K562 (cell line): ENCODE measurements around the gene LAMB1. TPM values are rescaled to one million over a fixed set of nuclear protein-coding genes. Genes with fewer than 3 reads are reported as not detected.

ENCODE experiments used
- ATAC-seq: fragments of 200-7000 bp; cut with Tn5 transposase; 3 replicates; pipeline ENCODE4 v1.9.1; 2020; ENCODE audit warnings: moderate library complexity
- BruUV-seq: library from RNA; stranded (reverse); fragments of 400-500 nt; replicated peaks from 2 replicates; lab custom pipeline; 2021; lab: Mats Ljungman, UMichigan
- CTCF ChIA-PET: fragments of 300-600 bp; formaldehyde crosslinking; extraction: SDS; loops from one replicate; lab custom pipeline; 2021; ENCODE audit warnings: low intra/inter-chr PET ratio; lab: Yijun Ruan, JAX
- POLR2A ChIA-PET: fragments of 300-600, 350-650 bp; sonication (Branson Sonifier 250); formaldehyde crosslinking; extraction: SDS; loops from one replicate; lab custom pipeline; 2021; ENCODE audit warnings: antibody characterized with exemption, inconsistent platforms; lab: Yijun Ruan, JAX
- DNase-seq, 4 experiments: peaks; one replicate each; pipeline versions ENCODE4 v3.0.0 to v3.0.0-alpha.2; 2011 to 2018; ENCODE audit warnings: low spot score in 3 of 4, mixed read lengths in 3 of 4; ENCODE audit errors: extremely low read depth in 1 of 4
- FAIRE-seq: peaks from 2 replicates; lab custom pipeline; 2011; peaks lifted over from hg19 to GRCh38; lab: Jason Lieb, UNC
- H2AFZ ChIP-seq: 2 replicates; pipeline ENCODE4 v1.6.0; 2011; ENCODE audit warnings: low read depth, low read length, control low read depth, inconsistent platforms
- H3K27ac ChIP-seq: fragments of 200-600 bp; 3 replicates; pipeline ENCODE4 v1.8.0; 2011; ENCODE audit warnings: low read depth, mild to moderate bottlenecking, control low read depth, inconsistent platforms, low read length, moderate library complexity, mixed read lengths; ENCODE audit errors: extremely low read depth
- H3K27me3 ChIP-seq, 2 experiments: fragments of 300-600 bp in 1 of 2; 2 replicates in 1 of 2; 3 replicates in 1 of 2; pipeline versions ENCODE4 v1.6.0 to v1.8.0; 2011; ENCODE audit warnings: inconsistent platforms in 2 of 2, low read length in 2 of 2, mild to moderate bottlenecking in 1 of 2, mixed read lengths in 1 of 2, moderate library complexity in 1 of 2; ENCODE audit not compliant: control insufficient read depth in 2 of 2, insufficient read depth in 2 of 2
- H3K36me3 ChIP-seq: fragments of 300-600 bp; 3 replicates; pipeline ENCODE4 v1.8.0; 2011; ENCODE audit warnings: mild to moderate bottlenecking, low read length, inconsistent platforms; ENCODE audit not compliant: control insufficient read depth, insufficient read depth
- H3K4me1 ChIP-seq, 2 experiments: fragments of 200-600 bp in 1 of 2; replicated peaks in 1 of 2; 2 replicates in 1 of 2; 3 replicates in 1 of 2; pipeline versions ENCODE4 v1.5.1 to v1.8.0; 2011; ENCODE audit warnings: inconsistent platforms in 2 of 2, low read length in 2 of 2, mild to moderate bottlenecking in 1 of 2, mixed read lengths in 1 of 2, moderate library complexity in 1 of 2; ENCODE audit not compliant: control insufficient read depth in 2 of 2, insufficient read depth in 2 of 2
- H3K4me2 ChIP-seq: 2 replicates; pipeline ENCODE4 v1.6.1; 2011; ENCODE audit warnings: low read length, control low read depth, inconsistent platforms, mixed read lengths; ENCODE audit not compliant: insufficient read depth
- H3K4me3 ChIP-seq: fragments of 200-600 bp; sonication (generic), shearing (Covaris generic); 2 replicates; pipeline ENCODE4 v1.5.1; 2016; ENCODE audit warnings: control low read depth, inconsistent platforms
- H3K79me2 ChIP-seq: fragments of 200-600 bp; 3 replicates; pipeline ENCODE4 v1.8.0; 2011; ENCODE audit warnings: low read length, inconsistent platforms; ENCODE audit not compliant: control insufficient read depth, insufficient read depth
- H3K9ac ChIP-seq, 2 experiments: 2 replicates each; pipeline versions ENCODE4 v1.6.0 to v1.6.1; 2011; ENCODE audit warnings: low read depth in 2 of 2, low read length in 2 of 2, control low read depth in 1 of 2, inconsistent platforms in 1 of 2, mild to moderate bottlenecking in 1 of 2, mixed read lengths in 1 of 2; ENCODE audit not compliant: insufficient read depth in 1 of 2
- H3K9me1 ChIP-seq: one replicate; pipeline ENCODE4 v1.6.0; 2011; ENCODE audit warnings: inconsistent platforms, mild to moderate bottlenecking, low read length, moderate library complexity; ENCODE audit not compliant: control insufficient read depth, insufficient read depth
- H3K9me3 ChIP-seq: replicated peaks from 2 replicates; pipeline ENCODE4 v1.5.1; 2011; ENCODE audit warnings: low read depth, low read length, inconsistent platforms; ENCODE audit not compliant: control insufficient read depth, insufficient read depth
- H4K20me1 ChIP-seq: replicated peaks from 2 replicates; pipeline ENCODE4 v1.6.1; 2011; ENCODE audit warnings: low read length, inconsistent platforms, mixed read lengths; ENCODE audit not compliant: control insufficient read depth, insufficient read depth
- ELF1 ChIP-seq: fragments of 200-800 bp; sonication (Bioruptor generic); IDR thresholded peaks from 2 replicates; pipeline ENCODE4 v1.6.1; 2016; ENCODE audit warnings: missing genetic modification characterization, missing compliant biosample characterization
- ZNF717 ChIP-seq: fragments of 250-450 bp; sonication (Bioruptor Pico); IDR thresholded peaks from 2 replicates; pipeline ENCODE4 v1.5.0; 2021
- WGBS: fragments of 100-300 bp; shearing (Covaris generic); methylation state at CpG from one replicate; pipeline ENCODE4 v1.1.6; 2016; ENCODE audit warnings: low coverage, mixed read lengths; ENCODE audit not compliant: insufficient coverage; ENCODE audit errors: missing lambda C conversion rate; 5-methylcytosine and 5-hydroxymethylcytosine counted together
- in situ Hi-C: fragments of 300-500 bp; cut with MboI; formaldehyde crosslinking; loops from 4 replicates; pipeline ENCODE4 v1.15.0; 2018; ENCODE audit warnings: inconsistent platforms, mixed read lengths
- intact Hi-C: fragments of 100-400 bp; cut with micrococcal nuclease; formaldehyde crosslinking; loops from 2 replicates; pipeline ENCODE4 v1.14.2; 2022
- polyA plus RNA-seq, 8 experiments: library from polyadenylated mRNA; depleted of rRNA in 4 of 8; stranded (reverse) in 5 of 8; unstranded in 3 of 8; fragments of >200 nt; fragmentation: Nextera tagmentation in 2 of 8; fragmentation: Illumina TruSeq in 1 of 8; extraction: Ambion mirVana in 2 of 8; extraction: Trizol in 1 of 8; gene quantifications; 2 replicates each; pipeline versions ENCODE4 v1.2.1 to v1.2.3, GENCODE V29; 2011 to 2014; ENCODE audit warnings: inconsistent platforms in 1 of 8, missing spikeins in 1 of 8
- total RNA-seq, 7 experiments: library from RNA; depleted of rRNA in 6 of 7; stranded (reverse); fragments of >200 nt in 6 of 7; fragmentation: Illumina TruSeq in 2 of 7; extraction: Trizol in 2 of 7; gene quantifications; 2 replicates each; pipeline versions ENCODE4 v1.2.1 to v1.2.3, GENCODE V29; 2011 to 2021; ENCODE audit warnings: low replicate concordance in 1 of 7
- TF ChIP-seq, protein P1 (sequence below): sonication (generic); formaldehyde crosslinking; IDR thresholded peaks from 2 replicates; pipeline ENCODE4 v1.8.1; 2023; ENCODE audit warnings: missing genetic modification reagents, mild to moderate bottlenecking, borderline replicate concordance
- TF ChIP-seq, protein P2 (sequence below): fragments of 250-450 bp; sonication (Bioruptor Pico); IDR thresholded peaks from 2 replicates; pipeline ENCODE4 v1.9.0; 2021; ENCODE audit warnings: mild to moderate bottlenecking
- TF ChIP-seq, protein P3 (sequence below), 2 experiments: fragments of 450-650 bp; formaldehyde crosslinking in 1 of 2; IDR thresholded peaks; 2 replicates each; pipeline versions ENCODE4 v1.4.0 to v1.6.1; 2014 to 2020; ENCODE audit warnings: mild to moderate bottlenecking in 2 of 2, borderline replicate concordance in 1 of 2, low read depth in 1 of 2

The LAMB1 gene
- total and polyA plus RNA-seq, 9 of the 15 experiments (the other 6 are each of a cell fraction or from before 2014, with no cell fraction given), result 6.0 to 17.7 (median 12.3) TPM

DNA sequence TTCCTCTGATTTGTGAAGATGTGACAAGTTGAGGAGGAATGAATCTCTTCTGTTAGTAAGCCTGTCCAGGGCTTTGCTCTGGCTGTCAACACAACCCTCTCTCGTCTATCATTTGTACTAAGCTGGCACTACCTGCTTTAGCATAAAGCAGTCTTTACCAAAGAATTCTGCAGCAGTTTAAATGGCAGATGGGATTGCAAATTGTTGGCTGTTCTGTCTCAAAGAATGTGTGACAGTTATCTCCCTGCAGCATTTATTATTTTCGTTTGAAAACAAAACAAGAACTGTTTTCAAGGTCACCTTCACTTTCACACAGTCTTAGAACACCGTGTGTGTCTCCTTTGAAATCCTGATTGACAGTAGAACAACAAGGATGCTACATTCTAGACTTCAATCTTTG lies 4.8 kb upstream of the LAMB1 start (continued):
- TF ChIP-seq, protein P1, sequence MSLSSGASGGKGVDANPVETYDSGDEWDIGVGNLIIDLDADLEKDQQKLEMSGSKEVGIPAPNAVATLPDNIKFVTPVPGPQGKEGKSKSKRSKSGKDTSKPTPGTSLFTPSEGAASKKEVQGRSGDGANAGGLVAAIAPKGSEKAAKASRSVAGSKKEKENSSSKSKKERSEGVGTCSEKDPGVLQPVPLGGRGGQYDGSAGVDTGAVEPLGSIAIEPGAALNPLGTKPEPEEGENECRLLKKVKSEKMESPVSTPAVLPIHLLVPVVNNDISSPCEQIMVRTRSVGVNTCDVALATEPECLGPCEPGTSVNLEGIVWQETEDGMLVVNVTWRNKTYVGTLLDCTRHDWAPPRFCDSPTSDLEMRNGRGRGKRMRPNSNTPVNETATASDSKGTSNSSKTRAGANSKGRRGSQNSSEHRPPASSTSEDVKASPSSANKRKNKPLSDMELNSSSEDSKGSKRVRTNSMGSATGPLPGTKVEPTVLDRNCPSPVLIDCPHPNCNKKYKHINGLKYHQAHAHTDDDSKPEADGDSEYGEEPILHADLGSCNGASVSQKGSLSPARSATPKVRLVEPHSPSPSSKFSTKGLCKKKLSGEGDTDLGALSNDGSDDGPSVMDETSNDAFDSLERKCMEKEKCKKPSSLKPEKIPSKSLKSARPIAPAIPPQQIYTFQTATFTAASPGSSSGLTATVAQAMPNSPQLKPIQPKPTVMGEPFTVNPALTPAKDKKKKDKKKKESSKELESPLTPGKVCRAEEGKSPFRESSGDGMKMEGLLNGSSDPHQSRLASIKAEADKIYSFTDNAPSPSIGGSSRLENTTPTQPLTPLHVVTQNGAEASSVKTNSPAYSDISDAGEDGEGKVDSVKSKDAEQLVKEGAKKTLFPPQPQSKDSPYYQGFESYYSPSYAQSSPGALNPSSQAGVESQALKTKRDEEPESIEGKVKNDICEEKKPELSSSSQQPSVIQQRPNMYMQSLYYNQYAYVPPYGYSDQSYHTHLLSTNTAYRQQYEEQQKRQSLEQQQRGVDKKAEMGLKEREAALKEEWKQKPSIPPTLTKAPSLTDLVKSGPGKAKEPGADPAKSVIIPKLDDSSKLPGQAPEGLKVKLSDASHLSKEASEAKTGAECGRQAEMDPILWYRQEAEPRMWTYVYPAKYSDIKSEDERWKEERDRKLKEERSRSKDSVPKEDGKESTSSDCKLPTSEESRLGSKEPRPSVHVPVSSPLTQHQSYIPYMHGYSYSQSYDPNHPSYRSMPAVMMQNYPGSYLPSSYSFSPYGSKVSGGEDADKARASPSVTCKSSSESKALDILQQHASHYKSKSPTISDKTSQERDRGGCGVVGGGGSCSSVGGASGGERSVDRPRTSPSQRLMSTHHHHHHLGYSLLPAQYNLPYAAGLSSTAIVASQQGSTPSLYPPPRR (CRISPR knock-in tag), result no peak

DNA sequence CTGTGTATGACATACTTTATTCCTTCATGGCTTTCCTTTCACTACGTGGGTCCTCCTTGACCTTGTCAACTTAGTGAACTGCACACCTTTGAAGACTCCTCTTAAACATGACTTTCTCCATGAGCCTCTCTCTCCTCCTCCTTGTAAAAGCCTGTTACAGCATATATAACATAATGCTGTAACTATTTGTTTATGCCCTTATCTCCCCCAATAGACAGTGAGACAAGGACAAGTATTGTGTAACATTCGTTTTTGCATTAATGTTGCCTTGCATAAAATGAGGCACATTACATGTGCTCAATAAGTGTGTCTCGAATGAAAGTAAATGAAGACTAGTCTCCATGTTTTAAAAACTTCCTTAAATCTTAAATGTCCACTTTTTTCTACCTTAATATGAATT lies 4.3 kb upstream of the LAMB1 start:
- no peaks in the 10 kb centered on the region for H4K20me1 ChIP-seq
- WGBS, result 9% methylated on average over 3 of the region's 3 CpGs
- BruUV-seq, result no TSS peak
- TF ChIP-seq ELF1 (tag) (no peak), ZNF717 (CRISPR knock-in tag) (no peak)
- TF ChIP-seq, protein P2, sequence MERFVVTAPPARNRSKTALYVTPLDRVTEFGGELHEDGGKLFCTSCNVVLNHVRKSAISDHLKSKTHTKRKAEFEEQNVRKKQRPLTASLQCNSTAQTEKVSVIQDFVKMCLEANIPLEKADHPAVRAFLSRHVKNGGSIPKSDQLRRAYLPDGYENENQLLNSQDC, result no peak
- TF ChIP-seq, protein P3, sequence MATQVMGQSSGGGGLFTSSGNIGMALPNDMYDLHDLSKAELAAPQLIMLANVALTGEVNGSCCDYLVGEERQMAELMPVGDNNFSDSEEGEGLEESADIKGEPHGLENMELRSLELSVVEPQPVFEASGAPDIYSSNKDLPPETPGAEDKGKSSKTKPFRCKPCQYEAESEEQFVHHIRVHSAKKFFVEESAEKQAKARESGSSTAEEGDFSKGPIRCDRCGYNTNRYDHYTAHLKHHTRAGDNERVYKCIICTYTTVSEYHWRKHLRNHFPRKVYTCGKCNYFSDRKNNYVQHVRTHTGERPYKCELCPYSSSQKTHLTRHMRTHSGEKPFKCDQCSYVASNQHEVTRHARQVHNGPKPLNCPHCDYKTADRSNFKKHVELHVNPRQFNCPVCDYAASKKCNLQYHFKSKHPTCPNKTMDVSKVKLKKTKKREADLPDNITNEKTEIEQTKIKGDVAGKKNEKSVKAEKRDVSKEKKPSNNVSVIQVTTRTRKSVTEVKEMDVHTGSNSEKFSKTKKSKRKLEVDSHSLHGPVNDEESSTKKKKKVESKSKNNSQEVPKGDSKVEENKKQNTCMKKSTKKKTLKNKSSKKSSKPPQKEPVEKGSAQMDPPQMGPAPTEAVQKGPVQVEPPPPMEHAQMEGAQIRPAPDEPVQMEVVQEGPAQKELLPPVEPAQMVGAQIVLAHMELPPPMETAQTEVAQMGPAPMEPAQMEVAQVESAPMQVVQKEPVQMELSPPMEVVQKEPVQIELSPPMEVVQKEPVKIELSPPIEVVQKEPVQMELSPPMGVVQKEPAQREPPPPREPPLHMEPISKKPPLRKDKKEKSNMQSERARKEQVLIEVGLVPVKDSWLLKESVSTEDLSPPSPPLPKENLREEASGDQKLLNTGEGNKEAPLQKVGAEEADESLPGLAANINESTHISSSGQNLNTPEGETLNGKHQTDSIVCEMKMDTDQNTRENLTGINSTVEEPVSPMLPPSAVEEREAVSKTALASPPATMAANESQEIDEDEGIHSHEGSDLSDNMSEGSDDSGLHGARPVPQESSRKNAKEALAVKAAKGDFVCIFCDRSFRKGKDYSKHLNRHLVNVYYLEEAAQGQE (IDR thresholded peaks at IDR 0.05; ENCODE audit: borderline replicate concordance), result no peak
- TF ChIP-seq, protein P3 (CRISPR knock-in tag; IDR thresholded peaks at IDR 0.05; ENCODE audit: low read depth), result no peak

More for the DNA sequence above, 4.3 kb upstream of the LAMB1 start:
- no peaks in the 10 kb centered on the region for H3K9me3 ChIP-seq
- H3K36me3 ChIP-seq, result no peaks in the 10 kb centered on the region
- H3K4me1 ChIP-seq, result peaks cover 10 to 15% of the 10 kb centered on the region in 2 experiments; a peak in 4 of 5 replicates
- in situ Hi-C loops, result no loop called here
- FAIRE-seq (no peak), ATAC-seq (no peak), DNase-seq (no peak)
- H2AFZ ChIP-seq, result no peak overlapping the region
- no peaks in the 10 kb centered on the region for H3K79me2 ChIP-seq
- no peak overlapping the region for H3K4me3 ChIP-seq
- no peak overlapping the region for H3K4me2 ChIP-seq
- H3K27ac ChIP-seq, result no peak overlapping the region
- intact Hi-C loops, result no loop called here
- ChIA-PET POLR2A (no interaction called here), CTCF (no interaction called here)
- H3K9ac ChIP-seq, result no peak overlapping the region
- H3K27me3 ChIP-seq, result peaks cover 0 to 4% of the 10 kb centered on the region in 2 experiments; a peak in 2 of 5 replicates
- H3K9me1 ChIP-seq, result no peaks in the 10 kb centered on the region
